Measurements from ENCODE around the gene CEP120. TPM values are rescaled to one million over a fixed set of nuclear protein-coding genes. Genes with fewer than 3 reads are reported as not detected.
A peak's percentile ranks its signal among the peaks of the same experiment; 100 is the strongest.

CEP120 gene
- total RNA-seq, 1 donor: 30.6 TPM

DNA sequence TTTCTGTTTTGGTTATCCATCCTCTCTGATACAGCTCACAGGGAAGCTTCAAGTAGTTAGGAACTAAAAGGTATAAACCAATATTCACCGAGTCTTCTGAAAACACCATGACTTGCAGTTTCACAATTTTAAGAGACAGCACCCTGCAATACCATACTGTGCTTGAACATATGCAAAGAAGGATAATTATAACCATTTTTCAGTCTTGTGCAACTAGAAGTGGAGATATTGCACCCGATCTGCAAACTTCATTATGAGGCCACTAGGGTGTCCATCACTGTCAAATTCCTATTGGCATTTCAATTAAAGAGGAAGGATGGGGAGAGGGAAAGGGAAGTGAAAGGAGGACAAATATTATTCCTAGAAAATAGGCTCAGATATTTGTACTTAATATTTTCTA lies 32.4 kb upstream of the CEP120 start:
- DNase-seq (ENCODE audit: low read depth): no peak
- no peak overlapping the region for H3K4me3 ChIP-seq (ENCODE audit: low read depth, low read length)
- TF ChIP-seq, protein P1, sequence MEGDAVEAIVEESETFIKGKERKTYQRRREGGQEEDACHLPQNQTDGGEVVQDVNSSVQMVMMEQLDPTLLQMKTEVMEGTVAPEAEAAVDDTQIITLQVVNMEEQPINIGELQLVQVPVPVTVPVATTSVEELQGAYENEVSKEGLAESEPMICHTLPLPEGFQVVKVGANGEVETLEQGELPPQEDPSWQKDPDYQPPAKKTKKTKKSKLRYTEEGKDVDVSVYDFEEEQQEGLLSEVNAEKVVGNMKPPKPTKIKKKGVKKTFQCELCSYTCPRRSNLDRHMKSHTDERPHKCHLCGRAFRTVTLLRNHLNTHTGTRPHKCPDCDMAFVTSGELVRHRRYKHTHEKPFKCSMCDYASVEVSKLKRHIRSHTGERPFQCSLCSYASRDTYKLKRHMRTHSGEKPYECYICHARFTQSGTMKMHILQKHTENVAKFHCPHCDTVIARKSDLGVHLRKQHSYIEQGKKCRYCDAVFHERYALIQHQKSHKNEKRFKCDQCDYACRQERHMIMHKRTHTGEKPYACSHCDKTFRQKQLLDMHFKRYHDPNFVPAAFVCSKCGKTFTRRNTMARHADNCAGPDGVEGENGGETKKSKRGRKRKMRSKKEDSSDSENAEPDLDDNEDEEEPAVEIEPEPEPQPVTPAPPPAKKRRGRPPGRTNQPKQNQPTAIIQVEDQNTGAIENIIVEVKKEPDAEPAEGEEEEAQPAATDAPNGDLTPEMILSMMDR (IDR thresholded peaks at IDR 0.05; ENCODE audit: insufficient read depth, low read length): no peak

DNA sequence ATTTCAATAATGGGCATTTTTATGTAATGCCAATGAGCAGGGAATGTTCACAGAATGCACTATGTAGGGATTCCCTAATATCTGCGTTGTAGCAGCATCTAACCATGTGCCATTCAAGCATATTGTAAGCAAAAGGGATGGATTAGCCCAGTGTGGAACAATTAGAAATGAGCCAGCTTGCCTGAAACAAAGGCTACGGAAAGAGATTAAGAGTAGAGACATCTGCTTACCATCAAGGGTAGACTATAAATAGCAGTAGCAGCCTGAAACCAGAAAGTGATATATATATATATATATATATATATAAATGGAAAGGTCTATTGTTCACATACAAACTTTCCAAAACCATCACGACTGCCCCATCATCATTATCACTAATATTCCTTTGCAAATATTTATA lies 31.9 kb upstream of the CEP120 start:
- no peak overlapping the region for H3K4me3 ChIP-seq (ENCODE audit: low read depth, low read length)
- TF ChIP-seq, protein P1 (IDR thresholded peaks at IDR 0.05; ENCODE audit: insufficient read depth, low read length): no peak
- DNase-seq (ENCODE audit: low read depth): peak; percentile 19

DNA sequence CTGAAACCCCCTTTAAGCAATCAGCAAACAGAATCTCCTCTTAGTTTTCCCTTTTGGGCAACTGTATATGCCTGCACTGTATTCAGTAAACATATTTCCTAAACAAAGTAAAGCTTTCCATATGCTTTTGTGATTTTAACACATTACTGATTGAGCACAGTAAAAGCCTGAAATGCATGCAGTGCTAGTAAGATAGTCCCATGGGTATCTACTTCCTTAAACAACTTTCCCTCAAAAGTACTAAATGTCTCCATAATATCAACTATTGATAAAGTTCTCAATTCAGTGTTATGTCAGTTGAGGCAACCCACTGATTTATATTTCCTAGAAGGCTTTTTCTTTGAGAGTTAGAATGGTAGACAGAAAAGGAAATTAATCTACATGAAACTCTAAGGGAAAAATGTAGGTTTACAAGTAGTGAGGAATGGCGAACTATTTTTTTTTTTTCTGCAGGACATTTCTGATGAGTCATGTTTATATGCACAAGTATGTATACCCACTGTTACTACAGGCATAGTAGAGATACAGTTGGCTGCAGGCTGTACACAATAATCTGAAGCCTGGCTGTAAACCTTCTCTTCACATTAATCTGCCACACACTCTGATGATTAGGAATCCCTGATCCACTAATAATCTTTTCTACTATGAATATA lies 31.2 kb upstream of the CEP120 start:
- DNase-seq (ENCODE audit: low read depth): peak; percentile 10
- H3K4me3 ChIP-seq (ENCODE audit: low read depth, low read length): no peak overlapping the region
- TF ChIP-seq, protein P1 (IDR thresholded peaks at IDR 0.05; ENCODE audit: insufficient read depth, low read length): no peak

DNA sequence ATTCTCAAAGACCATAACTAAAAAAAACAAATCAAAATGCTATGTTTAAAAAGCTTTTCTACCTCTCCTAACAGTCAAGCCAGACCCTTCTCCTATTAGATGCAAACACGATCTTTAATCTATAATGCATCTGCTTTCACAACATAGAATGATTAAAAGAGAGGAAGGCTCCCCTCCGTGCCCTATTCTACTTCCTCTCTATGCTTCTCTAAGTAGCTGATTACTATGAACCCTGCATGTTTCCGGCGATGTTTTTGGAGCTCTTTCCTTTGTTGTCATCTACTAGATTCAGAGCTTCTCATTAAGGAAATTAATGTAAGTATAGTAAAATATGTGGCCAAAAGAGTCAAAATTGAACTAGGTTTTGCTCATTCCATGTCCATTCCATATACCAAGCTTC lies 29.2 kb upstream of the CEP120 start:
- no peak for DNase-seq (ENCODE audit: low read depth)
- no peak overlapping the region for H3K4me3 ChIP-seq (ENCODE audit: low read depth, low read length)
- TF ChIP-seq, protein P1 (IDR thresholded peaks at IDR 0.05; ENCODE audit: insufficient read depth, low read length): no peak

DNA sequence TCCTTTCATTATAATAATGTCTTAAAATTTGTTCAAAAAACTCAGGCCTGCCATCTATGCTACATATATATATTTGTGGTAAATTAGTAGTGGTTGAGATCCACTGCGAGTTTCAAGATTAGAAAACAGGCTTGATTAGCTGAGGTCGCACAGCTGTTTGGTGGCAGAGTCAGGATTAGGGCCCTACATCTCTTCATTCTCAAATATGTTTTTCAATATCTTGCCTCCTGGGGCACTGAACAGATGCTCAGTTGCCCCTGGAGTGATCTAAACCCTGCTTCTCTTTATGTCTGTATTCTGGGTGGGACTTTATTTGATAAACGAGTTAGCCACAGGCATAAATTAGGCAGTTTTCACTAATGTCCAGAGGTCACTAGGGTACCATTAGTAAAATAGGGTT lies 27.8 kb upstream of the CEP120 start:
- DNase-seq (ENCODE audit: low read depth): no peak
- H3K4me3 ChIP-seq (ENCODE audit: low read depth, low read length): no peak overlapping the region
- TF ChIP-seq, protein P1 (IDR thresholded peaks at IDR 0.05; ENCODE audit: insufficient read depth, low read length): no peak

DNA sequence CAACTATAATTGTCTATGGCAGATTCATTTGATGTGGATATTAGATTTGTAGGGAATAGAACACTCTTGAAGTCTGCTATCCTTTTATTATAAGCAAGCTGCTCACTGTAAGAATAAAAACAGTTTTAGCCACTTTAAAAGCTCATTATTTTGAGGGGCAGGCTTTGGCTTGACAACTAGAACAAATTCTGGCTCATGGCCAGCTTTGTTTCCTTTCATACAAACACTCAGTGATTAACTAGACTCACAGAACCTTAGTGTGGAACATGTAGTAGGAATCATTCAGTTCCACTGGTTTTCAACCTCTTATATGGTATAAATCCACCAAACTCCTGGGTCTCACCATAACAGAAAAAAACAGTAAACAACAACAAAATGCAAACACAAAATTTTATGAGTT lies 27.4 kb upstream of the CEP120 start:
- peak; percentile 18 for DNase-seq (ENCODE audit: low read depth)
- TF ChIP-seq, protein P1 (IDR thresholded peaks at IDR 0.05; ENCODE audit: insufficient read depth, low read length): no peak
- no peak overlapping the region for H3K4me3 ChIP-seq (ENCODE audit: low read depth, low read length)

DNA sequence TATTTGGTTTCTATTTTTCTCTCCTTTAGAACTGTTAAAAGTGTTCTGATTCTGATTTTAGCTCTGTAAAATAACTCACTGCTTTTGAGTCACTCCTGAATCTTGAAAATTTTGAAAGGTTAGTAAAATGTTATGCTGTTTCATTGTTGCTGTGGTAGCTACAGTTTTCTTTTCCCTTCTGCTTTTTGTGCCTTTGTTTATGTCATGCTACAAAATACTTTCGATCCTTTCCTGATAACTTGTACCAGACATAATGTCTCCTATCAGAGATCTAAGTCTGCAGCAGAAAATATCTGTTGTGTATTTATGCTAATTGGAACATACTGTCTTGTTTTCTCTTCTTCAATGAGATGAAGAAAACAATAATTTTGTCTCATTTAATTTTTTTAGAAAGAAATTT lies 26.9 kb upstream of the CEP120 start:
- H3K4me3 ChIP-seq (ENCODE audit: low read depth, low read length): no peak overlapping the region
- TF ChIP-seq, protein P1 (IDR thresholded peaks at IDR 0.05; ENCODE audit: insufficient read depth, low read length): no peak
- DNase-seq (ENCODE audit: low read depth): no peak
